Natural killer cell (primary cell): ENCODE measurements around the gene TGM1. TPM values are rescaled to one million over a fixed set of nuclear protein-coding genes. Genes with fewer than 3 reads are reported as not detected.

Experiments used
- ATAC-seq, 3 donors: fragments of 150-1000 bp in 2 of 3; fragments of 200-7000 bp in 1 of 3; cut with Tn5 transposase; 1 replicate in 1 of 3; 2 replicates in 2 of 3; pipeline ENCODE4 v1.10.0; 2021; ENCODE audit warnings: mild to moderate bottlenecking in 2 of 3, moderate library complexity in 2 of 3
- DNase-seq, 2 donors: peaks; one replicate each; pipeline versions ENCODE4 v3.0.0 to v3.0.0-alpha.2; 2013 to 2021; ENCODE audit warnings: mixed read lengths in 1 of 2
- H3K27ac ChIP-seq: one replicate; pipeline ENCODE4 v1.5.1; 2013; ENCODE audit warnings: mild to moderate bottlenecking, low read length
- H3K27me3 ChIP-seq: one replicate; pipeline ENCODE4 v1.6.1; 2013; ENCODE audit warnings: low read length; ENCODE audit not compliant: control insufficient read depth, insufficient read depth
- H3K36me3 ChIP-seq: one replicate; pipeline ENCODE4 v1.6.1; 2013; ENCODE audit warnings: low read length; ENCODE audit not compliant: control insufficient read depth, insufficient read depth
- H3K4me1 ChIP-seq: one replicate; pipeline ENCODE4 v1.6.1; 2013; ENCODE audit warnings: low read length; ENCODE audit not compliant: control insufficient read depth, insufficient read depth
- H3K4me3 ChIP-seq: one replicate; pipeline ENCODE4 v1.5.1; 2013; ENCODE audit warnings: low read length
- H3K9me3 ChIP-seq: one replicate; pipeline ENCODE4 v1.6.1; 2013; ENCODE audit warnings: low read length; ENCODE audit not compliant: control insufficient read depth, insufficient read depth
- H3K27ac Mint-ChIP-seq, 2 donors: one replicate each; pipeline ENCODE4 v1.8.0; 2022; ENCODE audit warnings: mild to moderate bottlenecking in 2 of 2, mixed read lengths in 2 of 2, moderate library complexity in 1 of 2
- H3K27me3 Mint-ChIP-seq, 2 donors: one replicate each; pipeline ENCODE4 v1.8.0; 2022; ENCODE audit warnings: low read depth in 2 of 2, mixed read lengths in 2 of 2
- H3K36me3 Mint-ChIP-seq: one replicate; pipeline ENCODE4 v1.8.0; 2022; ENCODE audit warnings: mixed read lengths
- H3K4me1 Mint-ChIP-seq, 2 donors: one replicate each; pipeline ENCODE4 v1.8.0; 2022; ENCODE audit warnings: mixed read lengths in 2 of 2
- H3K4me3 Mint-ChIP-seq: one replicate; pipeline ENCODE4 v1.8.0; 2022; ENCODE audit warnings: mild to moderate bottlenecking, moderate library complexity, mixed read lengths
- H3K9me3 Mint-ChIP-seq, 2 donors: one replicate each; pipeline ENCODE4 v1.8.0; 2022; ENCODE audit warnings: mixed read lengths in 2 of 2
- WGBS: methylation state at CpG from one replicate; pipeline ENCODE4 v1.1.7; 2013; ENCODE audit warnings: missing lambda C conversion rate; ENCODE audit not compliant: insufficient coverage; 5-methylcytosine and 5-hydroxymethylcytosine counted together
- intact Hi-C: fragments of 100-400 bp; cut with micrococcal nuclease; formaldehyde crosslinking; loops from one replicate; pipeline ENCODE4 v1.14.2; 2022
- total RNA-seq, 4 donors: library from RNA; stranded (reverse); fragments of 120-200 nt in 1 of 4; gene quantifications; one replicate each; pipeline versions ENCODE4 v1.2.3 to v1.2.4, GENCODE V29; 2013 to 2022
- TF ChIP-seq, protein P1 (sequence below): fragments of 200-600 bp; IDR thresholded peaks from one replicate; pipeline ENCODE4 v1.8.0; 2022; ENCODE audit warnings: antibody characterized with exemption

Gene TGM1
- total RNA-seq, 3 donors from 2014 or later (not counting 1 experiment from before 2014, with no cell fraction given), result 1.7 to 4.9 (median 4.7) TPM

DNA sequence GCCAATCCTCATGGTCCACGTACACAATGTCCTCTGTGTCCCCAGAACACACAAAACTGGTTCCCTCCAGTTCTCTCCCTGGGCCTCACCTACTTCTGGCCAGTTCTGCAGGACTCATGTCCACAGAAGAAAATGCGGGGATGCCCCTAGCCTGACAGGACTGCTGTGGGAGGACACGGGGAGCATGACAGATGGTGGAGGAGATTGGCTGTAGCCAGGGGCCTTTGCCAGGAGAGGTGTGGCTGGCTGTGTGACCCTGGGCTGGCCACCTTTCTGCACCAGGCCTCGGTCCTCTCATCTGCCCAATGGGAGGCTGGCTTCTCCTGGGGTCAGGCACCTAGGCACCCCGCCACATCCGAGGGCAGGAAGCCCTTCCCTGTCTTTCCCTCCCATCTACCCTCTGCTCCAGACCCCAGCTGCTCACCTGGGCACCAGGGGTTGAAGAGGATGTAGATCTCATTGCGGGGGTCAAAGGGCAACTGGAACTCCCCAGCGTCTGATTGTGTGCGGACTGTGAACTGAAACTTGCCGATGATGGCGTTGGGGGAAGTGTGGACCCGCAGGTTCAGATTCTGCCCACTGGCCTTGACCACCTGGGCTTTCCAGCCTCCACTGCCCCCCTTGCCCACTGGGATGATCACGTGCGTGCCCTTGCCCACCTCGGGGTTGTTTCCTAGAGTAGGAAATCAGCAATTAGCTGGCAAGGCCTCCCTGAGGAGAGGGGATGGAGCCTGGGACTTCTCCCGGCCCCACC, 2.8 kb downstream of the TGM1 start:
- H3K27ac Mint-ChIP-seq, result no peak overlapping the region
- H3K36me3 Mint-ChIP-seq, result no peaks in the 10 kb centered on the region
- TF ChIP-seq, protein P1, sequence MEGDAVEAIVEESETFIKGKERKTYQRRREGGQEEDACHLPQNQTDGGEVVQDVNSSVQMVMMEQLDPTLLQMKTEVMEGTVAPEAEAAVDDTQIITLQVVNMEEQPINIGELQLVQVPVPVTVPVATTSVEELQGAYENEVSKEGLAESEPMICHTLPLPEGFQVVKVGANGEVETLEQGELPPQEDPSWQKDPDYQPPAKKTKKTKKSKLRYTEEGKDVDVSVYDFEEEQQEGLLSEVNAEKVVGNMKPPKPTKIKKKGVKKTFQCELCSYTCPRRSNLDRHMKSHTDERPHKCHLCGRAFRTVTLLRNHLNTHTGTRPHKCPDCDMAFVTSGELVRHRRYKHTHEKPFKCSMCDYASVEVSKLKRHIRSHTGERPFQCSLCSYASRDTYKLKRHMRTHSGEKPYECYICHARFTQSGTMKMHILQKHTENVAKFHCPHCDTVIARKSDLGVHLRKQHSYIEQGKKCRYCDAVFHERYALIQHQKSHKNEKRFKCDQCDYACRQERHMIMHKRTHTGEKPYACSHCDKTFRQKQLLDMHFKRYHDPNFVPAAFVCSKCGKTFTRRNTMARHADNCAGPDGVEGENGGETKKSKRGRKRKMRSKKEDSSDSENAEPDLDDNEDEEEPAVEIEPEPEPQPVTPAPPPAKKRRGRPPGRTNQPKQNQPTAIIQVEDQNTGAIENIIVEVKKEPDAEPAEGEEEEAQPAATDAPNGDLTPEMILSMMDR, result no peak
- H3K27me3 Mint-ChIP-seq, result no peaks in the 10 kb centered on the region
- Histone ChIP-seq H3K9me3 (no peaks in the 10 kb centered on the region), H3K4me1 (no peaks in the 10 kb centered on the region), H3K27ac (no peak overlapping the region), H3K36me3 (peaks cover 9% of the 10 kb centered on the region), H3K27me3 (no peaks in the 10 kb centered on the region), H3K4me3 (no peak overlapping the region)
- ATAC-seq (no peak), DNase-seq (no peak)
- intact Hi-C loops, result no loop called here
- 89% methylated on average over 14 of the region's 16 CpGs for WGBS
- no peaks in the 10 kb centered on the region for H3K4me1 Mint-ChIP-seq
- H3K9me3 Mint-ChIP-seq, result no peaks in the 10 kb centered on the region
- no peak overlapping the region for H3K4me3 Mint-ChIP-seq

DNA sequence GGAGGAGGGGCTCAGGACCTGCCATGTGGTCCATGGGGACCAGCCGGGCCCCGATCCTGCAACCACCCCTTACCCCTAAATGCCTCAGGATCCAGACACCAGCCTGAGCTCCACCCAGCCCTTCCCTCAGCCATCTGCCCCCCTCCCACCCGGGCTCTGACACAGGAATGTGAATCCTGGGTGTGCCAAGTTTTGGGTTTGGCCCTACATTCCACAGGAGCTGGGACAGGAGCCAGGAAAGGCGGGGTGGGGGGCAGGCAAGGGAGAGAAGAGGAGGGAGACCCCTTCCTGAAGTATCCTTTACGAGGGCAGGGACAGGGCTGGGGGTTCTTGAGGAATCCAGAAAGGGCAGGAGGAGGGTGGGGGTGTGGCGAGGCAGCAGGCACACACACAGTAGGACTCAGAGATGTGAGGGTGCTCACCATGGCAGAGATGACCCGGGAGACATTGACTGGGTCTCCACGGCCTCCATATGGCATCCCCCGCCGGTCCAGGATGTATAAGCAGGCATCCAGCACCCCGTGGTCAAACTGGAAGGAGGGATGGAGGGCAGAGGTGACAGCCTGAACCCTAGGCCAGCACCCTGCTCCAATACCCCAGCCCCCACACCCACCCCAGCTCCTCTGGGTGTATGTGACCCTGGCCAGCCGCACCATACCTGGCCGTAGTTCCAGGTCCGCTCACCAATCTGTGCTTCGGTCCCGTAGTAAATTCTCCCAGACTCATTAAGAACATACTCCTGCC, 3.5 kb downstream of the TGM1 start:
- intact Hi-C loops, result no loop called here
- Mint-ChIP-seq H3K27ac (no peak overlapping the region), H3K27me3 (no peaks in the 10 kb centered on the region), H3K4me1 (no peaks in the 10 kb centered on the region), H3K36me3 (no peaks in the 10 kb centered on the region), H3K9me3 (no peaks in the 10 kb centered on the region), H3K4me3 (no peak overlapping the region)
- H3K27me3 ChIP-seq, result no peaks in the 10 kb centered on the region
- 93% methylated on average over 16 of the region's 16 CpGs for WGBS
- DNase-seq (no peak), ATAC-seq (no peak)
- H3K27ac ChIP-seq, result no peak overlapping the region
- no peaks in the 10 kb centered on the region for H3K9me3 ChIP-seq
- no peak overlapping the region for H3K4me3 ChIP-seq
- no peaks in the 10 kb centered on the region for H3K4me1 ChIP-seq
- TF ChIP-seq, protein P1, result no peak
- peaks cover 8% of the 10 kb centered on the region for H3K36me3 ChIP-seq

DNA sequence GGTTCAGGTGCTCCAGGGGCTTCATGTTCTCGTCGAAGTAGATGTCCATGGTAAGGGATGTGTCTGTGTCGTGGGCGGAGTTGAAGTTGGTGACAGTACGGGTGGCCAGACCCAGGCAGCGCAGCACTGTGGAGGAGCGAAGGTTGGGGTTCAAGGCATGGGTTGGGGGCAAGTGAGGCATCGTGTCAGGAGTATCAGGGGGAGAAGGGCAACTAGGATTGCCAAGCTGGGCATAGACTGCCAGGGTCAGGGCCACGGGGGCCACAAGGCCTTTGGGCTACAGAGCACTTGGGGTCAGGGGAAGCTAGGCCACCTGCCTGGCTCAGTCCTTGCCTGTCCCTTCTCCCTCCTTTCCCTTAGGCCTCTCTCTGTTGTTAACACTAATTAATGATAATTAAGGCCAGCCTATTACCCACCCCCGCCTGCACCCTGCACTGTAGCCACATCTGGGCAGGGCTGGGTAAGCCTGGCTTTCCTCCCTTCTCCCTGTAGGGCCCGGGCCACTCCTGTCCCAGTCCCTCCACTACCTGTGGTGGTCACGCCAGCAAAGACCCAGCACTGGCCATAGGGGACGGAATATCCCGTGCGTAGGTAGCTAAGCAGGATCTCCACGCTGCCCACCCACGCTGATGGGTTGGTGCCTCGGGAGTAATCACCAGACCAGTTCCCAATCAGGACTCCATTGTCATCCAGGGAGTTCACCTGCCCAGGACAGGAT, 4.3 kb downstream of the TGM1 start:
- H3K9me3 Mint-ChIP-seq, result no peaks in the 10 kb centered on the region
- Histone ChIP-seq H3K27ac (no peak overlapping the region), H3K4me1 (no peaks in the 10 kb centered on the region), H3K36me3 (peaks cover 8% of the 10 kb centered on the region), H3K4me3 (no peak overlapping the region), H3K27me3 (no peaks in the 10 kb centered on the region), H3K9me3 (no peaks in the 10 kb centered on the region)
- ATAC-seq, result no peak
- H3K27me3 Mint-ChIP-seq, result no peaks in the 10 kb centered on the region
- H3K4me1 Mint-ChIP-seq, result no peaks in the 10 kb centered on the region
- DNase-seq, result no peak
- H3K27ac Mint-ChIP-seq, result no peak overlapping the region
- H3K4me3 Mint-ChIP-seq, result no peak overlapping the region
- 96% methylated on average over 18 of the region's 18 CpGs for WGBS
- intact Hi-C loops, result no loop called here
- no peaks in the 10 kb centered on the region for H3K36me3 Mint-ChIP-seq
- TF ChIP-seq, protein P1, result no peak
